Measurements from ENCODE around the gene HABP2.

The HABP2 gene

DNA sequence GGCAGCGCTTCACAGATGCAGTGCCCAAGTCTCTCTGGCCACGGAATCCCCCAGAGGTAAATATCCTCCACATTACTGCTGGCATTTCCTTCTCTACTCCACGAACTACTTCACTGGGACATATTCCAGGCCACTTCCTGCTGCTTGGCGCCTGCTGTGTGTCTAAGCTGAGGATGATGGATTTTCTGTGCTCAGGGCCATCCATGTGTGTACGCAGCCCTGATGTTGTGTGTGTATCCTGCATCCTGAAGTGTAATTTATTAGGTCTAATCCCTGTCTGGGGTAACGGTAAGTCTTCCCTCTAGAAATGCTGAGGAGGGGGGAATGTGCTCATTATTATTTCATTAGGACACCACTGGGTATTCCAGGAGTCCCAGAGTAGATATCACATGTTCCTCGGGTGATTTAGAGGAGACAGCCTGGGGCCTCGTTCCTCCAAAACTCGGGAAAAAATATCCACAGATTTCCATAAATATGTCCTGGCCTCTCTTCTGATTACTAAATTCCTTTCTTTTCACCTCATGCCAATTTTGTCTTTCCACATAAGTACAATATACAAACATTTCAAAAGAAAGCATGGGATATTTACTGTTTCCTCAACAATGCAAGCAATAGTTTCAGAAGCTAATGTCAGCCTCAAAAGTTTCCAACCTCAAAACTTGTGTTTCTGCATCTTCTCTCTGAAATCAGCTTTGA lies 25.5 kb upstream of the HABP2 start:
- Histone ChIP-seq H3K27ac (ENCODE audit: low read depth, low read length) (no peak overlapping the region), H3K9me3 (ENCODE audit: insufficient read depth, low read depth, low read length) (no peaks in the 10 kb centered on the region), H3K27me3 (ENCODE audit: insufficient read depth, low read length) (peaks cover 4% of the 10 kb centered on the region), H3K4me1 (ENCODE audit: insufficient read depth, low read length) (no peaks in the 10 kb centered on the region), H3K4me3 (ENCODE audit: low read length) (no peak overlapping the region), H3K9ac (ENCODE audit: low read depth, low read length) (no peak overlapping the region), H3K36me3 (ENCODE audit: insufficient read depth, low read length) (no peaks in the 10 kb centered on the region)
- 86% methylated on average over 9 of the region's 9 CpGs for WGBS

DNA sequence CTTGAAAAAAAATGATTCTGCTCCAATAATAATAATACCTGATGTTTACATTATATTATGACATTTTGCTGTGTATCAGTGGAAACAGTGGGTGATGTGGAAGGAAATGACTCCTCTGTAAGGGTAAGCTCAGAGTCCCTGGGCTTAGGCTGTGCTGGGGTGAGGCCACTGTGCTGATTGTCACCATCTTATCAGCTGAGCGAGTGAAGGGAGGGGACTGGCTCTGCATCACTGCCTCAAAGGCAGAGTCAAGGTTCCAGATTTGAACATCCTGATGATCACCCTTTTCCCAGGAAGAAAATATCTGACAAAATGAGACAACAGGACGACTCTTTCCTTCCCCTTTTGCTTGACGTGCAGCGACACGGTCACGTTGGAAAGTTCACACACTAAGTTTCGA lies 24.0 kb upstream of the HABP2 start:
- Histone ChIP-seq H3K27me3 (ENCODE audit: insufficient read depth, low read length) (peaks cover 4% of the 10 kb centered on the region), H3K9ac (ENCODE audit: low read depth, low read length) (no peak overlapping the region), H3K4me1 (ENCODE audit: insufficient read depth, low read length) (no peaks in the 10 kb centered on the region), H3K27ac (ENCODE audit: low read depth, low read length) (no peak overlapping the region), H3K9me3 (ENCODE audit: insufficient read depth, low read depth, low read length) (no peaks in the 10 kb centered on the region), H3K36me3 (ENCODE audit: insufficient read depth, low read length) (no peaks in the 10 kb centered on the region), H3K4me3 (ENCODE audit: low read length) (no peak overlapping the region)
- WGBS = 93% methylated on average over 7 of the region's 7 CpGs

DNA sequence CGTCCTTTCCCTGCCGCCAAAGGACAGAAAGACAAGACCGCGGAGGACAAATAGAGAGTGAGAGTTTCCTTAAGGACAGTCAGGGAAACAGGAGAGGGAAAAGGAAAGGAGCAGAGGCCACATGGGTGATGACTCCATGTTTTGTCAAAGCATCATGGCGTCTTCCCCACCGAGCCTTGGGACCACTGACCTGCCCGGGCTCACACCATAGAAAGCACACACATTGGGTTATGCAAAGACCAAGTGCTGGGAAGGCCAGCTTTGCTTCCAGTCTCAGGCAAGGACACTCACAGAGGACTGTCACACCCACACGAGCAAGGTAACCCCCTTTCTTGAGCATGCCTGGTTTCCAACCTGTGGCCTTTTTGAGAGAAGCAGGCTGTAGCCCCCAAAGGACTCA lies 23.3 kb upstream of the HABP2 start:
- H3K9me3 ChIP-seq (ENCODE audit: insufficient read depth, low read depth, low read length) = no peaks in the 10 kb centered on the region
- H3K27me3 ChIP-seq (ENCODE audit: insufficient read depth, low read length) = peaks cover 4% of the 10 kb centered on the region
- no peak overlapping the region for H3K4me3 ChIP-seq (ENCODE audit: low read length)
- no peak overlapping the region for H3K27ac ChIP-seq (ENCODE audit: low read depth, low read length)
- no peaks in the 10 kb centered on the region for H3K4me1 ChIP-seq (ENCODE audit: insufficient read depth, low read length)
- no peak overlapping the region for H3K9ac ChIP-seq (ENCODE audit: low read depth, low read length)
- no peaks in the 10 kb centered on the region for H3K36me3 ChIP-seq (ENCODE audit: insufficient read depth, low read length)
- 92% methylated on average over 8 of the region's 8 CpGs for WGBS

DNA sequence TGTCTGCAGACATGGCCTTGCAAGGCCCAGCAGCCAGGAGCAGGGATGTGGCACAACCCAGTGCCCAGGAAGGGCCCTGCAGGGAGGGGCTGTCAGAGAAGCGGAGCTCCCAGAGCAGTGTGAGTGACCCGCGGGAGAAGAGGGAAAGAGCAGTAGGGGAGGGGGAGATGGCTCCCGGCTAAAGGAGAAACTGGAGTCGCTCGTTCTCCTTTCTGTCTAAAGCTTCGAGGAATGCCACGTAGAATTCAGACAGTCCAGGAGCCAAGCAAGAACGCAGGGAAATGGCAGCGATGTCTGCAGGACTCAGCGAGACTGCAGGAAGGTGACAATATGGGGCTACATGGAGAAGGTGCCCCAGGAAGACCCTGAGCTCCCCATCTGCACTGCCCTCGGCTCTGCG lies 22.4 kb upstream of the HABP2 start:
- Histone ChIP-seq H3K27ac (ENCODE audit: low read depth, low read length) (no peak overlapping the region), H3K9ac (ENCODE audit: low read depth, low read length) (no peak overlapping the region), H3K4me3 (ENCODE audit: low read length) (no peak overlapping the region), H3K27me3 (ENCODE audit: insufficient read depth, low read length) (peaks cover 4% of the 10 kb centered on the region), H3K9me3 (ENCODE audit: insufficient read depth, low read depth, low read length) (no peaks in the 10 kb centered on the region), H3K36me3 (ENCODE audit: insufficient read depth, low read length) (no peaks in the 10 kb centered on the region), H3K4me1 (ENCODE audit: insufficient read depth, low read length) (no peaks in the 10 kb centered on the region)
- WGBS = 84% methylated on average over 13 of the region's 13 CpGs

DNA sequence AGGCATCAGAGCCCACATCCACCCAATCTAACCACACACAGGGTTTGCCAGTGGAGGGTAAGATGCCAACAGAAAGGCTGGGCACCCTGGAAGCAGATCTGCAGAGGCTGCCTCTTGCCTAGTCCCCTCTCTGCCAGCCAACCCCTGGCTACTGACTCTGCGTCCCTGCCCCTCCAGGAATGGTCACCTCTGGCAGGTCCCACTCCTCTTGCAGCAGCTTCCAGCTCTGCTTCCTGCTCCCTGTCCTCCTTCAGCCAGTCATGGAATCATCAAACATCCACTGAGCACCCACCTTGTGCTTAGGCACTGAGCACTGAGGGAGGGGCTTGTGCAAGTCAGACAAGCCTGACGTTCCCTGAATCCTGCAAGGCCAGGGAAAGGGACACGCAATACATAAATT lies 20.1 kb upstream of the HABP2 start:
- Histone ChIP-seq H3K4me3 (ENCODE audit: low read length) (no peak overlapping the region), H3K4me1 (ENCODE audit: insufficient read depth, low read length) (no peaks in the 10 kb centered on the region), H3K9ac (ENCODE audit: low read depth, low read length) (no peak overlapping the region), H3K36me3 (ENCODE audit: insufficient read depth, low read length) (no peaks in the 10 kb centered on the region), H3K9me3 (ENCODE audit: insufficient read depth, low read depth, low read length) (no peaks in the 10 kb centered on the region), H3K27ac (ENCODE audit: low read depth, low read length) (no peak overlapping the region), H3K27me3 (ENCODE audit: insufficient read depth, low read length) (peaks cover 5% of the 10 kb centered on the region)
- 91% methylated on average over 3 of the region's 3 CpGs for WGBS

DNA sequence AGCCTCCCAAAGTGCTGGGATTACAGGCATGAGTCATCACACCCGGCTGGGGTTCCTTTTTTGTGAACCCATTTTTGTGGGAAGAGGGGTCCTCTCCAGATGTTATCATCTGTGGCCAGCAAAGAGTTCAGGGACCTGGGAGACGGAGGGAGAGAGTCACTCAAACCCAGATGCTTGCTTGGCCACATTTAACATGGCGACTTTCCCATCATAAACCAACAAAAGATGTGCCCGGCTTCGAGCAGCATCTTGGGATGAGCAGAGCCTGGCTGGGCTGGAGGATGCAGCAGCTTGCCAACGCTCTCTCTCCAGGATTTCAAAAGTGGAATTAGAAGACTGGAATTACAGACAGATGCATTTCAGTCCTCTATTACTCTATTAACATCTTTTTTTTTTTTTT lies 19.1 kb upstream of the HABP2 start:
- Histone ChIP-seq H3K27ac (ENCODE audit: low read depth, low read length) (no peak overlapping the region), H3K9ac (ENCODE audit: low read depth, low read length) (no peak overlapping the region), H3K4me1 (ENCODE audit: insufficient read depth, low read length) (no peaks in the 10 kb centered on the region), H3K9me3 (ENCODE audit: insufficient read depth, low read depth, low read length) (no peaks in the 10 kb centered on the region), H3K27me3 (ENCODE audit: insufficient read depth, low read length) (peaks cover 6% of the 10 kb centered on the region), H3K36me3 (ENCODE audit: insufficient read depth, low read length) (no peaks in the 10 kb centered on the region), H3K4me3 (ENCODE audit: low read length) (no peak overlapping the region)
- WGBS = 90% methylated on average over 6 of the region's 6 CpGs

DNA sequence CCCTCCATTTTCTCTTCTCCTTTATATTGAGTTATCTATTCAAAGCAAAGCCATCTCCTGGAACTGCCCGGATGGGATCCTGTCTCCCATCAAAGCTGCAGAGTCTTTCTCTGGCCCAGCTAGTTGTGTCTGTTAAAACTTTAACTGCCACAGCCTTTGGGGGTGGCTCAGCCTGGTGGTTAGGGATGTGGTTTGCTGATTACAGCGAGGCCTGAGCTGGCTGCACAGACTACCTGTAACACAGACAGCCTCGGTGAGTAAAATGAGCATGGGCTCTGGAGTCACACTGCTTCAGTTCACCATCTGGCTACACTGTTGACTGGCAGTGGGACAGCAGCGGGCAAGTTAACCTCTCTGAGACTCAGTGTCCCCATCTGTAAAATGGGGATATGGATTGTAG lies 18.4 kb upstream of the HABP2 start:
- H3K27ac ChIP-seq (ENCODE audit: low read depth, low read length) = no peak overlapping the region
- no peak overlapping the region for H3K9ac ChIP-seq (ENCODE audit: low read depth, low read length)
- H3K4me3 ChIP-seq (ENCODE audit: low read length) = no peak overlapping the region
- H3K36me3 ChIP-seq (ENCODE audit: insufficient read depth, low read length) = no peaks in the 10 kb centered on the region
- H3K4me1 ChIP-seq (ENCODE audit: insufficient read depth, low read length) = no peaks in the 10 kb centered on the region
- H3K9me3 ChIP-seq (ENCODE audit: insufficient read depth, low read depth, low read length) = no peaks in the 10 kb centered on the region
- peaks cover 6% of the 10 kb centered on the region for H3K27me3 ChIP-seq (ENCODE audit: insufficient read depth, low read length)
- 89% methylated on average over 4 of the region's 4 CpGs for WGBS

DNA sequence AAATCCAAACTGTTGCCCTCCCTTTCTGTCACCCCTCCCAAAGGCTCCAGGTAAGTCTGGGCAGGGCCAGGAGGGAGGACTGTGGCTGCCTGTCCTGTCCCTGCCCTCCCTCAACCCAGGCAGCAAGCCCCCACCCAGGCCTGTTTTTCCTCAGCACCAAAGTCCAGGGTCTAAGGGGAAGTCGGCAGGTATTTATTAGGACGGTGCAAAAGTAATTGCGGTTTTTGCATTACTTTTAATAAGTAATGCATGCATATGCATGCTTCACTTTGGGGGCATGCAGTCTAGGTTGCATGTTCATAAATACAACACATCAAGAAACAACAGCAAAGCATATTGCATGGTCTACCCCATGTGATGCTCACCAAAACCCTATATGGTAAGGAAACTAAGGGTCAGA lies 15.2 kb upstream of the HABP2 start:
- no peaks in the 10 kb centered on the region for H3K9me3 ChIP-seq (ENCODE audit: insufficient read depth, low read depth, low read length)
- H3K4me1 ChIP-seq (ENCODE audit: insufficient read depth, low read length) = no peaks in the 10 kb centered on the region
- no peak overlapping the region for H3K9ac ChIP-seq (ENCODE audit: low read depth, low read length)
- no peak overlapping the region for H3K27ac ChIP-seq (ENCODE audit: low read depth, low read length)
- WGBS = 100% methylated on average over 3 of the region's 3 CpGs
- no peak overlapping the region for H3K4me3 ChIP-seq (ENCODE audit: low read length)
- no peaks in the 10 kb centered on the region for H3K36me3 ChIP-seq (ENCODE audit: insufficient read depth, low read length)
- peaks cover 2% of the 10 kb centered on the region; the same call in 1 of the 2 replicates for H3K27me3 ChIP-seq (ENCODE audit: insufficient read depth, low read length)

DNA sequence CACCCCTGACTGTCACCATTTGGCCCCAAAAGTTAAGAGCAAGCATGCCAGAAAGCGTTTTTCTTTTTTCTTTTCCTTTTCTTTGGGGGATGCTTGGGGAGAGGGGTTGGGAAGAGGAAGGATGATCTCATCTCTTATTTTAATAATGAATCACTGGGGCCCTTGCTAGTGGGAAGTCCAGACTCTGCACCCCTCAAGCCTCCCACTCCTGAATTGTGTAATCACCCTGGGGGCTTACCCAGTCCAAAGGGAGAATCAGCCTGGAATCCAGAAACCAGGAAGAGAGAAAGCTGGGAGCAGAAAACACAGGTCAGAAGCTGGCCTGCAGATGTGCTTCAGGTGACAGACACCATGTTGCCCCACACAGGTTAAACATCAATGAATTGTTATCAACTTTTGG lies 14.7 kb upstream of the HABP2 start:
- no peak overlapping the region for H3K27ac ChIP-seq (ENCODE audit: low read depth, low read length)
- H3K4me3 ChIP-seq (ENCODE audit: low read length) = no peak overlapping the region
- H3K9me3 ChIP-seq (ENCODE audit: insufficient read depth, low read depth, low read length) = no peaks in the 10 kb centered on the region
- H3K27me3 ChIP-seq (ENCODE audit: insufficient read depth, low read length) = peaks cover 4% of the 10 kb centered on the region; the same call in 1 of the 2 replicates
- no CpG with 5 or more reads among the region's 1 CpG for WGBS
- H3K36me3 ChIP-seq (ENCODE audit: insufficient read depth, low read length) = no peaks in the 10 kb centered on the region
- no peaks in the 10 kb centered on the region for H3K4me1 ChIP-seq (ENCODE audit: insufficient read depth, low read length)
- no peak overlapping the region for H3K9ac ChIP-seq (ENCODE audit: low read depth, low read length)

DNA sequence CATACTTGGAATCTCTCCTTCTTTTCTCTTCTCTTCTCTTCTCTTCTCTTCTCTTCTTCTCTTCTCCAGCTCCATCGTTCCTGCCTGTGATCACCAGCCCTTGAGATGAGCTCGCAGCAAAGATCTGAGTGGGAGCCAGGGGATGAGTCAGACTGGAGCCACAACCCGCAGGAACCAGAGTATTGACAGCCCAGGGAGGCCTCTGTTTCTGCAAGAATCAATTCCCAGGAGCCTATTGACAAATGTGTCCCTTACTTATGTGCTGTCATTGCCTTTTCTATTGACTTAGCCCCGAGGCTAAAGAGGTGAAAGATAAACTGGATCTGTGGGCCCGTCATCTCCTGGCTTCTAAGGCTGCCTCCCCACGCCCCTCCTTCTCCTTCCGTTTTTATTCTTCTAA lies 13.1 kb upstream of the HABP2 start:
- no peaks in the 10 kb centered on the region for H3K4me1 ChIP-seq (ENCODE audit: insufficient read depth, low read length)
- H3K9me3 ChIP-seq (ENCODE audit: insufficient read depth, low read depth, low read length) = no peaks in the 10 kb centered on the region
- 76% methylated on average over 7 of the region's 7 CpGs for WGBS
- H3K4me3 ChIP-seq (ENCODE audit: low read length) = no peak overlapping the region
- H3K9ac ChIP-seq (ENCODE audit: low read depth, low read length) = no peak overlapping the region
- H3K27me3 ChIP-seq (ENCODE audit: insufficient read depth, low read length) = peaks cover 4% of the 10 kb centered on the region; the same call in 1 of the 2 replicates
- no peaks in the 10 kb centered on the region for H3K36me3 ChIP-seq (ENCODE audit: insufficient read depth, low read length)
- H3K27ac ChIP-seq (ENCODE audit: low read depth, low read length) = no peak overlapping the region

DNA sequence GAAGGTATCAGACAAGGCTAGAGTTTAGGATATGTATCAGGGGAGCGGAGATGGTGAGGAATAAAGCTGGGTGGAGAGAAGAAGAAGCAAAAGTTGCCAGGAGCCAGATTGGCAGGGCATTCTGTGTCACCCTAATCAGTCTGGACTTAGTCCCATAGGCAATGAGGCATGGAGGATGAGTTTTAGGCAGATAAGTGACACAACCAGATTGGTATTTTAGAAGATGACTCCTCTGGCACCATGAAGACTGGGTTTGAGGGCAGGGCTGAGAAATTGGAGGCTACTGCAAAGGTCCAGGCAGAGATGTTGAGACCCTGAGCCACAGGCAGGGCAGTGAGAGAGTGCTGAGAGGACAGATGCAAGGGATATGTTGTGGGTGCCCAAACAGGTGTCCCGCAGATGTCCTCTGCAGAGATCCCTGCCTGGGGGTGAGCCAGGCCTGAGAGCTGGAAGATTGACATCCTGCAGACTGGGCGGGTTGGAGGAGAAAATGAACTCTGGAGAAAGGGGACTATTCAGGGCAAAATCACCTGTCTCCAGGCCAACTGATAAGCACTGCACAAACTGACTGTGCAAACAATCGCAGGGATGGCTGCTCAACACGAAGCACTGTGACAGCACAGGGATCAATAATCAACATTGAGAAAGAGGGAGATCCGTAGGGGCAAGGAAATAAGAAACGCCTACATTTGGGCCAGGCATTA lies 11.9 kb upstream of the HABP2 start:
- Histone ChIP-seq H3K27me3 (ENCODE audit: insufficient read depth, low read length) (peaks cover 4% of the 10 kb centered on the region; the same call in 1 of the 2 replicates), H3K27ac (ENCODE audit: low read depth, low read length) (no peak overlapping the region), H3K4me3 (ENCODE audit: low read length) (no peak overlapping the region), H3K36me3 (ENCODE audit: insufficient read depth, low read length) (no peaks in the 10 kb centered on the region), H3K9me3 (ENCODE audit: insufficient read depth, low read depth, low read length) (no peaks in the 10 kb centered on the region), H3K9ac (ENCODE audit: low read depth, low read length) (no peak overlapping the region), H3K4me1 (ENCODE audit: insufficient read depth, low read length) (no peaks in the 10 kb centered on the region)
- WGBS = 91% methylated on average over 7 of the region's 7 CpGs

Data from HUES64 (cell line).